HepG2 (cell line): ENCODE data around the gene FAM120B. TPM values are rescaled to one million over a fixed set of nuclear protein-coding genes. Genes with fewer than 3 reads are reported as not detected.

Experiments
- ATAC-seq: fragments of 200-7000 bp; cut with Tn5 transposase; 3 replicates; pipeline ENCODE4 v1.9.1; 2020; ENCODE audit warnings: mild to moderate bottlenecking, moderate library complexity
- BruUV-seq: library from RNA; stranded (reverse); fragments of 400-500 nt; replicated peaks from 2 replicates; lab custom pipeline; 2021; lab: Mats Ljungman, UMichigan
- CTCF ChIA-PET: fragments of 300-600 bp; formaldehyde crosslinking; extraction: SDS; loops from one replicate; lab custom pipeline; 2021; ENCODE audit warnings: low total read pairs, inconsistent platforms, low intra/inter-chr PET ratio; lab: Yijun Ruan, JAX
- POLR2A ChIA-PET: fragments of 350-600 bp; sonication (Branson Sonifier 250); formaldehyde crosslinking; loops from one replicate; lab custom pipeline; 2020; ENCODE audit warnings: antibody characterized with exemption, inconsistent platforms; lab: Yijun Ruan, JAX
- DNase-seq: peaks from one replicate; pipeline ENCODE4 v3.0.0-alpha.2; 2015; ENCODE audit warnings: low spot score
- FAIRE-seq: peaks from 3 replicates; lab custom pipeline; 2011; peaks lifted over from hg19 to GRCh38; lab: Jason Lieb, UNC
- H2AFZ ChIP-seq: one replicate; pipeline ENCODE4 v1.6.1; 2011; ENCODE audit warnings: low read length, inconsistent platforms
- H3K27ac ChIP-seq: fragments of 300-600 bp; 3 replicates; pipeline ENCODE4 v1.8.0; 2011; ENCODE audit warnings: mixed run types, mild to moderate bottlenecking, mixed read lengths, low read length, inconsistent platforms; ENCODE audit not compliant: insufficient read depth; ENCODE audit errors: extremely low read length
- H3K27me3 ChIP-seq, 2 experiments: fragments of 200-600 bp in 1 of 2; 2 replicates in 1 of 2; 3 replicates in 1 of 2; pipeline versions ENCODE4 v1.6.0 to v1.8.0; 2011; ENCODE audit warnings: low read length in 2 of 2, mild to moderate bottlenecking in 2 of 2, moderate library complexity in 2 of 2, inconsistent platforms in 1 of 2; ENCODE audit not compliant: insufficient read depth in 2 of 2, control insufficient read depth in 1 of 2
- H3K36me3 ChIP-seq, 2 experiments: fragments of 200-600 bp in 1 of 2; replicated peaks in 1 of 2; 2 replicates in 1 of 2; 3 replicates in 1 of 2; pipeline versions ENCODE4 v1.5.1 to v1.8.0; 2011; ENCODE audit warnings: low read length in 2 of 2, inconsistent platforms in 1 of 2; ENCODE audit not compliant: insufficient read depth in 2 of 2, control insufficient read depth in 1 of 2
- H3K4me1 ChIP-seq: 2 replicates; pipeline ENCODE4 v1.5.1; 2012; ENCODE audit warnings: low read length, inconsistent platforms; ENCODE audit not compliant: insufficient read depth
- H3K4me2 ChIP-seq: 2 replicates; pipeline ENCODE4 v1.6.0; 2011; ENCODE audit warnings: low read depth, low read length, inconsistent platforms
- H3K4me3 ChIP-seq, 3 experiments: fragments of 200-600 bp in 1 of 3; sonication (generic), shearing (Covaris generic) in 1 of 3; replicated peaks in 1 of 3; 2 replicates each; pipeline ENCODE4 v1.5.1; 2011 to 2016; ENCODE audit warnings: low read length in 3 of 3, inconsistent platforms in 2 of 3, low read depth in 2 of 3, mild to moderate bottlenecking in 2 of 3, control low read depth in 1 of 3, mixed read lengths in 1 of 3; ENCODE audit not compliant: insufficient read depth in 1 of 3
- H3K79me2 ChIP-seq: one replicate; pipeline ENCODE4 v1.6.1; 2011; ENCODE audit warnings: low read length, inconsistent platforms; ENCODE audit not compliant: insufficient read depth
- H3K9ac ChIP-seq: 2 replicates; pipeline ENCODE4 v1.6.0; 2011; ENCODE audit warnings: mild to moderate bottlenecking, low read depth, low read length, inconsistent platforms; ENCODE audit not compliant: insufficient read depth
- H3K9me3 ChIP-seq: 2 replicates; pipeline ENCODE4 v1.5.1; 2012; ENCODE audit warnings: mild to moderate bottlenecking, low read length
- H4K20me1 ChIP-seq: 2 replicates; pipeline ENCODE4 v1.6.0; 2011; ENCODE audit warnings: inconsistent platforms, mild to moderate bottlenecking, low read length, moderate library complexity; ENCODE audit not compliant: insufficient read depth
- HNF4G ChIP-seq, 2 experiments: sonication (generic) in 1 of 2; formaldehyde crosslinking in 1 of 2; IDR thresholded peaks; 2 replicates each; pipeline versions ENCODE4 v1.4.0 to v1.6.1; 2011 to 2020; ENCODE audit warnings: borderline replicate concordance in 2 of 2, low read depth in 2 of 2, mild to moderate bottlenecking in 2 of 2, low read length in 1 of 2, missing genetic modification reagents in 1 of 2, moderate library complexity in 1 of 2
- MIER2 ChIP-seq: IDR thresholded peaks from 2 replicates; pipeline ENCODE4 v1.6.1; 2016; ENCODE audit warnings: missing biosample characterization, missing genetic modification reagents
- PAX8 ChIP-seq: sonication (generic); formaldehyde crosslinking; IDR thresholded peaks from 2 replicates; pipeline ENCODE4 v1.8.0; 2022; ENCODE audit warnings: mild to moderate bottlenecking, missing genetic modification reagents, borderline replicate concordance
- PPARG ChIP-seq: conservative IDR thresholded peaks from 2 replicates; pipeline ENCODE4 v1.6.1; 2016; ENCODE audit warnings: missing biosample characterization, missing genetic modification reagents
- SMC3 ChIP-seq: IDR thresholded peaks from 2 replicates; pipeline ENCODE4 v1.6.1; 2011; ENCODE audit warnings: low read length, improper control_type of control experiment
- XRCC5 ChIP-seq: fragments of 200-400 bp; formaldehyde crosslinking; optimal IDR thresholded peaks from 2 replicates; pipeline ENCODE3; 2017; ENCODE audit warnings: mild to moderate bottlenecking, low read length
- ZKSCAN1 ChIP-seq: fragments of 150-350 bp; IDR thresholded peaks from 2 replicates; pipeline ENCODE4 v1.6.1; 2014; ENCODE audit warnings: low read length
- ZNF256 ChIP-seq: sonication (generic); formaldehyde crosslinking; conservative IDR thresholded peaks from 2 replicates; pipeline ENCODE4 v1.4.0; 2020; ENCODE audit warnings: missing genetic modification reagents
- ZNF7 ChIP-seq: IDR thresholded peaks from 2 replicates; pipeline ENCODE4 v1.6.1; 2016; ENCODE audit warnings: missing biosample characterization, missing genetic modification reagents
- ZNF709 ChIP-seq: sonication (generic); formaldehyde crosslinking; IDR thresholded peaks from 2 replicates; pipeline ENCODE4 v1.5.0; 2020; ENCODE audit warnings: mild to moderate bottlenecking, missing genetic modification reagents
- ZNF773 ChIP-seq: sonication (generic); formaldehyde crosslinking; IDR thresholded peaks from 2 replicates; pipeline ENCODE4 v1.4.0; 2020; ENCODE audit warnings: missing genetic modification reagents, borderline replicate concordance
- ZSCAN31 ChIP-seq: sonication (generic); formaldehyde crosslinking; IDR thresholded peaks from 2 replicates; pipeline ENCODE4 v1.5.0; 2020; ENCODE audit warnings: low read depth, mild to moderate bottlenecking, missing genetic modification reagents
- WGBS: methylation state at CpG from one replicate; pipeline ENCODE4 v1.1.6; 2017; ENCODE audit warnings: low lambda C conversion rate; 5-methylcytosine and 5-hydroxymethylcytosine counted together
- in situ Hi-C: cut with HindIII; loops from 2 replicates; pipeline ENCODE4 v1.10.0; 2017; ENCODE audit warnings: low pct_unique_long_range_greater_than_20kb; ENCODE audit not compliant: extremely low pct_ligation_motif_present
- intact Hi-C: fragments of 100-400 bp; cut with micrococcal nuclease; formaldehyde crosslinking; loops from one replicate; pipeline ENCODE4 v1.10.0; 2022; ENCODE audit not compliant: unreplicated experiment
- polyA plus RNA-seq, 8 experiments: library from polyadenylated mRNA; depleted of rRNA in 3 of 8; stranded (reverse) in 7 of 8; unstranded in 1 of 8; fragments of >200 nt; fragmentation: Illumina TruSeq in 4 of 8; extraction: Trizol in 4 of 8; gene quantifications; 2 replicates each; pipeline versions ENCODE4 v1.2.1 to v1.2.3, GENCODE V29; 2011 to 2016; ENCODE audit warnings: low read depth in 4 of 8, missing spikeins in 1 of 8, mixed read lengths in 1 of 8; ENCODE audit not compliant: insufficient read depth in 1 of 8
- total RNA-seq, 5 experiments: library from RNA; depleted of rRNA; stranded (reverse); fragments of >200 nt; fragmentation: Illumina TruSeq; extraction: Trizol; gene quantifications; 2 replicates each; pipeline ENCODE4 v1.2.3, GENCODE V29; 2016; ENCODE audit warnings: low read depth in 1 of 5
- TF ChIP-seq, protein P1 (sequence below): sonication (generic); formaldehyde crosslinking; IDR thresholded peaks from 2 replicates; pipeline ENCODE4 v1.5.0; 2020; ENCODE audit warnings: mild to moderate bottlenecking, missing genetic modification reagents
- TF ChIP-seq, protein P2 (sequence below): sonication (generic); formaldehyde crosslinking; IDR thresholded peaks from 2 replicates; pipeline ENCODE4 v1.4.0; 2020; ENCODE audit warnings: missing genetic modification reagents
- TF ChIP-seq, protein P3 (sequence below): sonication (generic); formaldehyde crosslinking; IDR thresholded peaks from 2 replicates; pipeline ENCODE4 v1.9.0; 2021; ENCODE audit warnings: missing genetic modification reagents, mild to moderate bottlenecking, borderline replicate concordance
- TF ChIP-seq, protein P4 (sequence below), 2 experiments: fragments of 450-650 bp in 1 of 2; sonication (generic) in 1 of 2; formaldehyde crosslinking; IDR thresholded peaks; 2 replicates each; pipeline versions ENCODE4 v1.5.0 to v1.8.0; 2020 to 2022; ENCODE audit warnings: mild to moderate bottlenecking in 1 of 2, missing genetic modification reagents in 1 of 2

FAM120B gene
- total and polyA plus RNA-seq, 2 of the 13 experiments (the other 11 are each of a cell fraction or from before 2014, with no cell fraction given): 9.2 to 10.7 TPM

DNA sequence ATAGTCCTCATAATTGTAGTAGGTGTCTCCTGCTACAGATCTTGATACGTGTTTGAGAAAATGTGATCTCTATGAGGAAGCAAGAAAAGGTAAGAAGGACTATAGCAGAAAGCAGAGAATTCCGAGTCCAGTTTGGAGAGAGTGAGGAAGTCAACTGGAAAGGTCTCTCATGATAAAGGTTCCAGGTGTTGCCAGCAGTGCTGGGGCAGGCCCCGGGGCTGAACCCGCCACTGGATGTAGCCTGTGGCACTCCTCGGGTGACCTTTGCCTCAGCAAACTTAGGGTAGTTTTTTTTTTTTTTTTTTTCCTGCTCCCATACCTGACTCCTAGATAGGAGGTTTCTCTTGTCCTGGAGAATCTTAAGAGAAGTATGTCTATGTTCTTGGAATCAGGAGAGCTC lies 62.8 kb downstream of the FAM120B start (continued):
- TF ChIP-seq ZNF256 (CRISPR knock-in tag) (no peak), PPARG (CRISPR knock-in tag) (peak; percentile 85), PAX8 (no peak), ZNF7 (no peak), ZKSCAN1 (no peak), HNF4G (IDR thresholded peaks at IDR 0.05; ENCODE audit: borderline replicate concordance, low read depth, low read length) (peak; percentile 60; the same call in 1 of the 2 replicates), HNF4G (CRISPR knock-in tag; IDR thresholded peaks at IDR 0.05; ENCODE audit: borderline replicate concordance, low read depth) (no peak)
- TF ChIP-seq, protein P1, sequence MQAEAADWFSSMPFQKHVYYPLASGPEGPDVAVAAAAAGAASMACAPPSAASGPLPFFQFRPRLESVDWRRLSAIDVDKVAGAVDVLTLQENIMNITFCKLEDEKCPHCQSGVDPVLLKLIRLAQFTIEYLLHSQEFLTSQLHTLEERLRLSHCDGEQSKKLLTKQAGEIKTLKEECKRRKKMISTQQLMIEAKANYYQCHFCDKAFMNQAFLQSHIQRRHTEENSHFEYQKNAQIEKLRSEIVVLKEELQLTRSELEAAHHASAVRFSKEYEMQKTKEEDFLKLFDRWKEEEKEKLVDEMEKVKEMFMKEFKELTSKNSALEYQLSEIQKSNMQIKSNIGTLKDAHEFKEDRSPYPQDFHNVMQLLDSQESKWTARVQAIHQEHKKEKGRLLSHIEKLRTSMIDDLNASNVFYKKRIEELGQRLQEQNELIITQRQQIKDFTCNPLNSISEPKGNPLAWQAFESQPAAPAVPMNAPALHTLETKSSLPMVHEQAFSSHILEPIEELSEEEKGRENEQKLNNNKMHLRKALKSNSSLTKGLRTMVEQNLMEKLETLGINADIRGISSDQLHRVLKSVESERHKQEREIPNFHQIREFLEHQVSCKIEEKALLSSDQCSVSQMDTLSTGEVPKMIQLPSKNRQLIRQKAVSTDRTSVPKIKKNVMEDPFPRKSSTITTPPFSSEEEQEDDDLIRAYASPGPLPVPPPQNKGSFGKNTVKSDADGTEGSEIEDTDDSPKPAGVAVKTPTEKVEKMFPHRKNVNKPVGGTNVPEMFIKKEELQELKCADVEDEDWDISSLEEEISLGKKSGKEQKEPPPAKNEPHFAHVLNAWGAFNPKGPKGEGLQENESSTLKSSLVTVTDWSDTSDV: no peak
- TF ChIP-seq, protein P2, sequence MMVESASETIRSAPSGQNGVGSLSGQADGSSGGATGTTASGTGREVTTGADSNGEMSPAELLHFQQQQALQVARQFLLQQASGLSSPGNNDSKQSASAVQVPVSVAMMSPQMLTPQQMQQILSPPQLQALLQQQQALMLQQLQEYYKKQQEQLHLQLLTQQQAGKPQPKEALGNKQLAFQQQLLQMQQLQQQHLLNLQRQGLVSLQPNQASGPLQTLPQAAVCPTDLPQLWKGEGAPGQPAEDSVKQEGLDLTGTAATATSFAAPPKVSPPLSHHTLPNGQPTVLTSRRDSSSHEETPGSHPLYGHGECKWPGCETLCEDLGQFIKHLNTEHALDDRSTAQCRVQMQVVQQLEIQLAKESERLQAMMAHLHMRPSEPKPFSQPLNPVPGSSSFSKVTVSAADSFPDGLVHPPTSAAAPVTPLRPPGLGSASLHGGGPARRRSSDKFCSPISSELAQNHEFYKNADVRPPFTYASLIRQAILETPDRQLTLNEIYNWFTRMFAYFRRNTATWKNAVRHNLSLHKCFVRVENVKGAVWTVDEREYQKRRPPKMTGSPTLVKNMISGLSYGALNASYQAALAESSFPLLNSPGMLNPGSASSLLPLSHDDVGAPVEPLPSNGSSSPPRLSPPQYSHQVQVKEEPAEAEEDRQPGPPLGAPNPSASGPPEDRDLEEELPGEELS (CRISPR knock-in tag): no peak

DNA sequence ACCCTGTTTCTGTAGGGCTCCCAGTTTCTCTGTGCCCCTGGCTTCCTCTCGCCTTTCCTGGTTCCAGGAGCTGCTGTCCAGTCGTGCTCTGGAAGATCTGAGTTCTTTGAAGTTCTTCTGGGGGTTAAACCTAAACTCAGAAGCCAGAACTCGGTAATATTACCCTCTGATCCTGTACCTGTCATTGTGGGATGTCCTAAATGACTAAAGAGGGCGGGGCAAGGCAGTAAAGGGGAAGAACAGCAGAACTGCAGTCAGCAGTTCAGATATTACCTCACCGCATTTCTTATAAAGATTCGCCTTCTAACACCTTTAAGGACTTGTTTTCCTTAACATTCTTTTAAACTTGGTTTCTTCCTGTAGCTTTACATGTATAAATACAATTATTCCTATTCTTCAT lies 63.9 kb downstream of the FAM120B start:
- Histone ChIP-seq H3K4me2 (no peak overlapping the region), H3K9ac (no peak overlapping the region), H3K79me2 (no peaks in the 10 kb centered on the region), H3K27me3 (no peaks in the 10 kb centered on the region), H4K20me1 (no peaks in the 10 kb centered on the region), H3K9me3 (no peaks in the 10 kb centered on the region), H3K4me1 (peaks cover 44% of the 10 kb centered on the region), H2AFZ (no peak overlapping the region), H3K36me3 (peaks cover 4 to 12% of the 10 kb centered on the region in 2 experiments), H3K4me3 (no peak overlapping the region), H3K27ac (no peak overlapping the region)
- ATAC-seq (no peak), DNase-seq (no peak), FAIRE-seq (no peak)
- intact Hi-C loops (no loop called here), in situ Hi-C loops (no loop called here)
- POLR2A ChIA-PET: no interaction called here
- no TSS peak for BruUV-seq
- 93% methylated on average over 6 of the region's 6 CpGs for WGBS
- CTCF ChIA-PET: no interaction called here
- TF ChIP-seq, protein P3, sequence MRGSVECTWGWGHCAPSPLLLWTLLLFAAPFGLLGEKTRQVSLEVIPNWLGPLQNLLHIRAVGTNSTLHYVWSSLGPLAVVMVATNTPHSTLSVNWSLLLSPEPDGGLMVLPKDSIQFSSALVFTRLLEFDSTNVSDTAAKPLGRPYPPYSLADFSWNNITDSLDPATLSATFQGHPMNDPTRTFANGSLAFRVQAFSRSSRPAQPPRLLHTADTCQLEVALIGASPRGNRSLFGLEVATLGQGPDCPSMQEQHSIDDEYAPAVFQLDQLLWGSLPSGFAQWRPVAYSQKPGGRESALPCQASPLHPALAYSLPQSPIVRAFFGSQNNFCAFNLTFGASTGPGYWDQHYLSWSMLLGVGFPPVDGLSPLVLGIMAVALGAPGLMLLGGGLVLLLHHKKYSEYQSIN (CRISPR knock-in tag): no peak
- TF ChIP-seq ZNF709 (no peak), SMC3 (no peak), MIER2 (CRISPR knock-in tag) (no peak), ZNF773 (CRISPR knock-in tag) (no peak), ZSCAN31 (CRISPR knock-in tag) (no peak), XRCC5 (no peak)
- TF ChIP-seq, protein P4, sequence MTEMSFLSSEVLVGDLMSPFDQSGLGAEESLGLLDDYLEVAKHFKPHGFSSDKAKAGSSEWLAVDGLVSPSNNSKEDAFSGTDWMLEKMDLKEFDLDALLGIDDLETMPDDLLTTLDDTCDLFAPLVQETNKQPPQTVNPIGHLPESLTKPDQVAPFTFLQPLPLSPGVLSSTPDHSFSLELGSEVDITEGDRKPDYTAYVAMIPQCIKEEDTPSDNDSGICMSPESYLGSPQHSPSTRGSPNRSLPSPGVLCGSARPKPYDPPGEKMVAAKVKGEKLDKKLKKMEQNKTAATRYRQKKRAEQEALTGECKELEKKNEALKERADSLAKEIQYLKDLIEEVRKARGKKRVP (CRISPR knock-in tag; IDR thresholded peaks at IDR 0.05): no peak
